PC-3 (cell line): ENCODE data around the gene MTF2. TPM values are rescaled to one million over a fixed set of nuclear protein-coding genes. Genes with fewer than 3 reads are reported as not detected.

ENCODE experiments used
- ATAC-seq: fragments of 200-7000 bp; cut with Tn5 transposase; 2 replicates; pipeline ENCODE4 v1.9.1; 2020; ENCODE audit warnings: mild to moderate bottlenecking, moderate library complexity
- BruUV-seq: library from RNA; stranded (reverse); fragments of 400-500 nt; replicated peaks from 2 replicates; lab custom pipeline; 2021; lab: Mats Ljungman, UMichigan
- CTCF ChIA-PET: fragments of 300-600 bp; sonication (Branson Sonifier 250); formaldehyde crosslinking; loops from one replicate; lab custom pipeline; 2022; ENCODE audit warnings: antibody characterized with exemption; lab: Charles Lee
- POLR2A ChIA-PET: fragments of 300-600 bp; sonication (Branson Sonifier 250); formaldehyde crosslinking; loops from one replicate; lab custom pipeline; 2022; ENCODE audit warnings: antibody characterized with exemption; ENCODE audit not compliant: unreplicated experiment; lab: Charles Lee
- DNase-seq: peaks from one replicate; pipeline ENCODE4 v3.0.0-alpha.2; 2015
- H2AFZ ChIP-seq: fragments of 300-600 bp; sonication (generic); 2 replicates; pipeline ENCODE4 v1.6.0; 2016; ENCODE audit warnings: antibody characterized with exemption, low read length
- H3F3A ChIP-seq: fragments of 300-600 bp; sonication (generic); one replicate; pipeline ENCODE4 v1.6.0; 2017; ENCODE audit warnings: antibody characterized with exemption, low read length, control low read depth, mild to moderate bottlenecking; ENCODE audit not compliant: unreplicated experiment
- H3K27ac ChIP-seq: fragments of 300-600 bp; sonication (generic); 2 replicates; pipeline ENCODE4 v1.5.1; 2016; ENCODE audit warnings: mild to moderate bottlenecking, low read length
- H3K27me3 ChIP-seq: fragments of 300-600 bp; sonication (generic); 2 replicates; pipeline ENCODE4 v1.6.1; 2016; ENCODE audit warnings: low read length, mixed read lengths
- H3K36me3 ChIP-seq: fragments of 300-600 bp; sonication (generic); 2 replicates; pipeline ENCODE4 v1.6.1; 2016; ENCODE audit warnings: low read depth, mixed run types, low read length, mixed read lengths
- H3K4me1 ChIP-seq: fragments of 300-600 bp; sonication (generic); 2 replicates; pipeline ENCODE4 v1.5.1; 2016; ENCODE audit warnings: low read length; ENCODE audit not compliant: insufficient read depth
- H3K4me2 ChIP-seq: fragments of 300-600 bp; sonication (generic); 2 replicates; pipeline ENCODE4 v1.6.0; 2016; ENCODE audit warnings: low read length
- H3K4me3 ChIP-seq: fragments of 300-600 bp; sonication (generic); 2 replicates; pipeline ENCODE4 v1.5.1; 2016; ENCODE audit warnings: mild to moderate bottlenecking, low read length, mixed read lengths
- H3K79me2 ChIP-seq: fragments of 300-600 bp; sonication (generic); 2 replicates; pipeline ENCODE4 v1.6.1; 2017; ENCODE audit warnings: low read length, mixed read lengths
- H3K9ac ChIP-seq: fragments of 300-600 bp; sonication (generic); 2 replicates; pipeline ENCODE4 v1.6.0; 2016; ENCODE audit warnings: mild to moderate bottlenecking, low read length
- H3K9me2 ChIP-seq: fragments of 300-600 bp; sonication (generic); replicated peaks from 2 replicates; pipeline ENCODE4 v1.6.1; 2016; ENCODE audit warnings: mixed run types, low read length, mixed read lengths
- H3K9me3 ChIP-seq: fragments of 300-600 bp; sonication (generic); 2 replicates; pipeline ENCODE4 v1.6.1; 2016; ENCODE audit warnings: low read length, mixed read lengths
- H4K20me1 ChIP-seq: fragments of 300-600 bp; sonication (generic); 2 replicates; pipeline ENCODE4 v1.6.1; 2016; ENCODE audit warnings: low read length, mixed read lengths
- CTCF ChIP-seq: fragments of 300-600 bp; sonication (generic); conservative IDR thresholded peaks from 2 replicates; pipeline ENCODE4 v1.5.1; 2017; ENCODE audit warnings: antibody characterized with exemption, low read depth, mild to moderate bottlenecking, low read length
- EZH2 ChIP-seq: fragments of 300-600 bp; sonication (generic); IDR thresholded peaks from one replicate; pipeline ENCODE4 v1.6.1; 2017; ENCODE audit warnings: antibody characterized with exemption, mild to moderate bottlenecking, low read length; ENCODE audit not compliant: unreplicated experiment
- EZH2phosphoT487 ChIP-seq: fragments of 300-600 bp; sonication (generic); IDR thresholded peaks from 2 replicates; pipeline ENCODE4 v1.6.1; 2018; ENCODE audit warnings: mild to moderate bottlenecking, antibody characterized with exemption, low read length, borderline replicate concordance
- intact Hi-C: fragments of 100-400 bp; cut with micrococcal nuclease; formaldehyde crosslinking; loops from 2 replicates; pipeline ENCODE4 v1.9.0; 2023
- total RNA-seq: library from RNA; depleted of rRNA; stranded (reverse); fragments of >200 nt; gene quantifications from 2 replicates; pipeline ENCODE4 v1.2.3, GENCODE V29; 2014

MTF2 gene
- total RNA-seq, 1 experiment from 2014 or later, result 25.3 TPM

- no TSS peak for BruUV-seq
- TF ChIP-seq EZH2phosphoT487 (no peak), EZH2 (no peak), CTCF (no peak)
- peaks cover 80% of the 10 kb centered on the region for H3K79me2 ChIP-seq
- H3K4me2 ChIP-seq, result peak overlapping the region; percentile 93; the same call in 1 of the 2 replicates
- ChIA-PET CTCF (no interaction called here), POLR2A (no interaction called here)
- no peaks in the 10 kb centered on the region for H3F3A ChIP-seq
- ATAC-seq (no peak), DNase-seq (no peak)
- no peak overlapping the region for H3K4me3 ChIP-seq
- H3K9ac ChIP-seq, result no peak overlapping the region
- H3K9me3 ChIP-seq, result no peaks in the 10 kb centered on the region
- no peaks in the 10 kb centered on the region for H3K27me3 ChIP-seq
- no peak overlapping the region for H2AFZ ChIP-seq
- intact Hi-C loops, result loop anchor here (5.0 kb wide), 1 partner anchor 55 kb away; no protein-coding TSS in a partner anchor
- H3K9me2 ChIP-seq, result no peaks in the 10 kb centered on the region
- peaks cover 40% of the 10 kb centered on the region for H4K20me1 ChIP-seq
- peaks cover 12% of the 10 kb centered on the region; the same call in 1 of the 2 replicates for H3K4me1 ChIP-seq
- H3K27ac ChIP-seq, result no peak overlapping the region
- peaks cover 29% of the 10 kb centered on the region for H3K36me3 ChIP-seq
Observed at GRCh38 chr1:93082313-93082712, 3.2 kb downstream of the MTF2 start.

DNA sequence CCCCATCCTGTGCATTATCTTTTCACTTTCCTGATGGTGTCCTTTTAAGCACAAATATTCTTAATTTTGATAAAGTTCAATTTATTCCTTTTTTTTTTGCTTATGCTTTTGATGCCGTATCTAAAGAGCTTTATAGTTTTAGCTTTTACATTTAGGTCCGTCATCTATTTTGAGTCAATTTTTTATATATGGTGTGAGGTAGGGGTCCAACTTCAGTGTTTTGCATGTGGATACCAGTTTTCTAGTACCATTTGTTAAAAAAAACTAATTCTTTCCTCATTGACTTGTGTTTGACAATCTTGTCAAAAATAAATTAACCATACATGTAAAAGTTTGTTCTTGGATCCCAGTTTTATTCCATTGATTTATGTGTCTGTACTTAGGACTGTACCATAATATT, 4.9 kb downstream of the MTF2 start:
- intact Hi-C loops, result loop anchor here (5.0 kb wide), 1 partner anchor 53 kb away; no protein-coding TSS in a partner anchor
- POLR2A ChIA-PET, result no interaction called here
- Histone ChIP-seq H3K4me1 (peaks cover 5% of the 10 kb centered on the region; the same call in 1 of the 2 replicates), H3K36me3 (peaks cover 32% of the 10 kb centered on the region), H4K20me1 (peaks cover 47% of the 10 kb centered on the region), H3K4me2 (no peak overlapping the region), H3K27ac (no peak overlapping the region), H3K9me2 (no peaks in the 10 kb centered on the region), H3K9me3 (no peaks in the 10 kb centered on the region), H3K27me3 (no peaks in the 10 kb centered on the region), H3K79me2 (peaks cover 97% of the 10 kb centered on the region), H3K4me3 (no peak overlapping the region), H3K9ac (no peak overlapping the region), H2AFZ (no peak overlapping the region), H3F3A (no peaks in the 10 kb centered on the region)
- DNase-seq, result no peak
- CTCF ChIA-PET, result interaction anchor here (0.6 kb wide), 1 partner anchor 19 kb away, joined by 3 read pairs; no protein-coding TSS in a partner anchor
- BruUV-seq, result no TSS peak
- no peak for ATAC-seq
- TF ChIP-seq EZH2phosphoT487 (no peak), EZH2 (no peak), CTCF (no peak)

GRCh38 chr1:93087532-93087931, 8.4 kb downstream of the MTF2 start:
- Histone ChIP-seq H3K36me3 (peaks cover 35% of the 10 kb centered on the region), H3K27ac (no peak overlapping the region), H3K4me1 (no peaks in the 10 kb centered on the region), H3K4me2 (no peak overlapping the region), H4K20me1 (peaks cover 28% of the 10 kb centered on the region), H3K4me3 (no peak overlapping the region), H2AFZ (no peak overlapping the region), H3K9me3 (no peaks in the 10 kb centered on the region), H3K79me2 (peaks cover 95% of the 10 kb centered on the region), H3F3A (no peaks in the 10 kb centered on the region), H3K9me2 (no peaks in the 10 kb centered on the region), H3K27me3 (no peaks in the 10 kb centered on the region), H3K9ac (no peak overlapping the region)
- TF ChIP-seq EZH2phosphoT487 (no peak), CTCF (no peak), EZH2 (no peak)
- intact Hi-C loops, result no loop called here
- POLR2A ChIA-PET, result no interaction called here
- no peak for DNase-seq
- no TSS peak for BruUV-seq
- CTCF ChIA-PET, result no interaction called here
- no peak for ATAC-seq
